ENCODE data around the gene NELL2. TPM values are rescaled to one million over a fixed set of nuclear protein-coding genes. Genes with fewer than 3 reads are reported as not detected.
"Not testable (repeated sequence)": the region's sequence is repeated elsewhere in the genome, so short reads cannot be mapped to it uniquely, and the experiment has no call there.

NELL2 gene
- total RNA-seq, 1 donor from 2014 or later = 15.8 TPM

DNA sequence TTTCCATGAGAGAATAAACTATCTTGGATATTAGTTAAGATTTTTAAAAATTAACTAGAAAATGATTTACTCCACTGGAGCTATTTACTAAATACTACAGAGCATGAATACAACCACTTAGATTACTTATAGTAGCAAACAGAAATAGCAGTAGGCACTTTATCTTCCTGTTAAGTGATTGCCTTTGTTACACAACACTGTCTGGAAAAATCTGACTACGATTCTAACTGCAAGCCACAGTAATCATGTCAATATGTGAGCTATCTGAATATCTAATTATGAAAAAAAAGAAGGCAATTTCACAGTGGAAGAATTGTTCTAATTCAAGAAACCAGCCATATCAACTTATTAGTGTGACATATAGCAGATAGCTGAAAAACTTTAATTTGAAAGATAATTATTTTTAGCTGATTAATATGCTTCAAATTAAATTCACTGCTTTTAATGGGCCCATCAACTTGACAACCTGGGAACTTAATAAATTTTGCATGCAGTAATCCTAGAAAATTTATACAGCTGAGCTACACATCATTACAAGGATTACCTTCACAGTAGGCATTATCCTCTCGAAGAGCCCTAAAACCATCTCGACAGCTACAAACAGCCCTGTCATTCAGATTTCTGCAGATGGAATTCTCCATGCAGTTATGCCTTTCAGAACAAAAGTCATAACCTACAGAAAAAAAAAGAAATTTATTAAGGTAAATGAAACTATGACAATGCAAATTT, 172.8 kb downstream of the NELL2 start:
- intact Hi-C loops (cut with micrococcal nuclease) = no loop called here

DNA sequence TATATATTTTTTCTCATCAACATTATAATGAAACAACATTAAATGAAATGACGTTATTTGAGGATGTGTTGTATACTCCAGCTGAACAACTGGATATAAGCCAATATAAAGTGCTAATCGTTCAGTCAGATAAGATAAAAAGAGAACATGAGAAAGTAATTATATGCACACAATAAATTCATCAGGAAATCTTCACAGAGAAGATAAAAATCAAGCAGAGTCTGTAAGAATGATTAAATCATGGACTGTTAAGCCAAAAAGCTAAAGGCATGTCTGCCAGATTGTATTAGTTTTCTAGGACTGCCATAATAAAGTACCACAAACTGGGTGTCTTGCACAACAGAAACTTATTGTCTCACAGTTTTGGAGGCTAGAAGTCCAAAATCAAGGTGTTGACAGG, 178.6 kb downstream of the NELL2 start:
- intact Hi-C loops (cut with micrococcal nuclease) = no loop called here

GRCh38 chr12:44696542-44696941, 179.6 kb downstream of the NELL2 start:
- intact Hi-C loops (cut with micrococcal nuclease) = no loop called here

- intact Hi-C loops (cut with micrococcal nuclease) = no loop called here
Measured at GRCh38 chr12:44694017-44694416, 182.1 kb downstream of the NELL2 start.

- intact Hi-C loops (cut with micrococcal nuclease) = no loop called here
Measured at GRCh38 chr12:44689587-44689986, 186.5 kb downstream of the NELL2 start.

DNA sequence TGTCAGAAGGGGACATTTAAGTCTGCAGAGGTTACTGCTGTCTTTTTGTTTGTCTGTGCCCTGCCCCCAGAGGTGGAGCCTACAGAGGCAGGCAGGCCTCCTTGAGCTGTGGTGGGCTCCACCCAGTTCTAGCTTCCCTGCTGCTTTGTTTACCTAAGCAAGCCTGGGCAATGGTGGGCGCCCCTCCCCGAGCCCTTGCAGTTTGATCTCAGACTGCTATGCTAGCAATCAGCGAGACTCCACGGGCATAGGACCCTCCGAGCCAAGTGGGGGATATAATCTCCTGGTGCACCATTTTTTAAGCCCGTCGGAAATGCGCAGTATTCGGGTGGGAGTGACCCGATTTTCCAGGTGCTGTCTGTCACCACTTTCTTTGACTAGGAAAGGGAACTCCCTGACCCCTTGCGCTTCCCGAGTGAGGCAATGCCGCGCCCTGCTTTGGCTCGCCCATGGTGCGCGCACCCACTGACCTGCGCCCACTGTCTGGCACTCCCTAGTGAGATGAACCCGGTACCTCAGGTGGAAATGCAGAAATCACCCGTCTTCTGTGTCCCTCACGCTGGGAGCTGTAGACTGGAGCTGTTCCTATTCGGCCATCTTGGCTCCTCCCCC, 189.2 kb downstream of the NELL2 start:
- intact Hi-C loops (cut with micrococcal nuclease) = not testable (repeated sequence)

GRCh38 chr12:44677724-44678123, 198.4 kb downstream of the NELL2 start:
- intact Hi-C loops (cut with micrococcal nuclease) = no loop called here

- intact Hi-C loops (cut with micrococcal nuclease) = no loop called here
Measured at GRCh38 chr12:44674875-44675274, 201.2 kb downstream of the NELL2 start.

- intact Hi-C loops (cut with micrococcal nuclease) = no loop called here
Measured at GRCh38 chr12:44673811-44674210, 202.3 kb downstream of the NELL2 start.

GRCh38 chr12:44672042-44672441, 204.1 kb downstream of the NELL2 start:
- intact Hi-C loops (cut with micrococcal nuclease) = no loop called here

DNA sequence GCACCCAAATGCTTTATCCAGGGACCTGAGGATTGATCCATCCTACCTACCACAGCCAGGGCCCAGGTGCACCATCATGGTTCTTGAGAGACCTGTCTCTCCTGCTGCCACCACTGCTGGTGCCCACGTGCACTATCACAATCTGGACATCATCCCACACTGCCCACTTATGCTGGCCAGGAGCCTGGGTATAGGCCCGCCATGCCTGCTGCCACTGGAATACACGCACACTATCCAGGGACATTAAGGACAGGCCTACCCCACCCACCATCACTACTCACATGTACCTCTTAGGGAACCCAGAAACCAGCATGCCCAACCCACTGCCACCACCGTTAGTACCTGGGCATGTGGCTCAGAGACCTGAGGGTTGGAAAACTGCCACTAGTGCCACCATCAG, 207.7 kb downstream of the NELL2 start:
- intact Hi-C loops (cut with micrococcal nuclease) = no loop called here

DNA sequence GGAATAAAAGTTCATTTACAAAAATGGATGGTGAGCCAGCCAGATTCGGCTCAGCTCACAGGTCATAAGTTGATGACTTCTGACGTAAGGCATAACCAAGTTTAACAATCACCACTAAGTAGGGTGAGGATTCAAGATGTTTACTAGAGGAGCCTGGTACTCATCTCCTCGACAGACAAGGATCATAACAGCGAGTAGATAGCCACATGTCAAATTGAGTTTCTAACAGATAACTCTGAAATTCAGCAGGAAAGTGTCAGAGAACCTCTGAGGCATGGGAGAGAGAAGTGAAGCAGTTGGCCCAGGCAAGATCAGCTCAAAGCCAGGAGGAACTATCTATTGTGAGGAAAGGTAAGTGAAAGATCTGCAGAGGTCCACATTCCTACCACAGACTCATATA, 208.7 kb downstream of the NELL2 start:
- intact Hi-C loops (cut with micrococcal nuclease) = no loop called here

GRCh38 chr12:44663291-44663690, 212.8 kb downstream of the NELL2 start:
- intact Hi-C loops (cut with micrococcal nuclease) = no loop called here

DNA sequence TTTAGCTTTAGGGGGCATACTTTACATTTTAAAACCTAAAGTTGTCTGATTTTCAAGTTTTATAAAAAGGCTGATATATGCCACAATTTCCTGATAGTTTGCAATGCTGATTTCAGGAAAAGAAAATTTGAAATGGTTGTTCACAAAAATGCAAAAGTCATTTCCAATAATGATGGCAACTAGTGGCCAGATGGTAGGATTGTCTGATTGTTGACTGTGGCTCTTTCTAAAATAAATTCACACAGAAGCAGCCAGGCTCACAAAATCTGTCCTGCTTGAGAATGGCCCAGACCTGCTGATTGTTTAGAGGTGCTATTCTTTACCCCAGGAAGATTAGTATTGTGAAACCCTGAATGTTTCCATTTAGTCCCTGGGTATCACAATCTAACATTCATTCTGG, 220.3 kb downstream of the NELL2 start:
- intact Hi-C loops (cut with micrococcal nuclease) = no loop called here

DNA sequence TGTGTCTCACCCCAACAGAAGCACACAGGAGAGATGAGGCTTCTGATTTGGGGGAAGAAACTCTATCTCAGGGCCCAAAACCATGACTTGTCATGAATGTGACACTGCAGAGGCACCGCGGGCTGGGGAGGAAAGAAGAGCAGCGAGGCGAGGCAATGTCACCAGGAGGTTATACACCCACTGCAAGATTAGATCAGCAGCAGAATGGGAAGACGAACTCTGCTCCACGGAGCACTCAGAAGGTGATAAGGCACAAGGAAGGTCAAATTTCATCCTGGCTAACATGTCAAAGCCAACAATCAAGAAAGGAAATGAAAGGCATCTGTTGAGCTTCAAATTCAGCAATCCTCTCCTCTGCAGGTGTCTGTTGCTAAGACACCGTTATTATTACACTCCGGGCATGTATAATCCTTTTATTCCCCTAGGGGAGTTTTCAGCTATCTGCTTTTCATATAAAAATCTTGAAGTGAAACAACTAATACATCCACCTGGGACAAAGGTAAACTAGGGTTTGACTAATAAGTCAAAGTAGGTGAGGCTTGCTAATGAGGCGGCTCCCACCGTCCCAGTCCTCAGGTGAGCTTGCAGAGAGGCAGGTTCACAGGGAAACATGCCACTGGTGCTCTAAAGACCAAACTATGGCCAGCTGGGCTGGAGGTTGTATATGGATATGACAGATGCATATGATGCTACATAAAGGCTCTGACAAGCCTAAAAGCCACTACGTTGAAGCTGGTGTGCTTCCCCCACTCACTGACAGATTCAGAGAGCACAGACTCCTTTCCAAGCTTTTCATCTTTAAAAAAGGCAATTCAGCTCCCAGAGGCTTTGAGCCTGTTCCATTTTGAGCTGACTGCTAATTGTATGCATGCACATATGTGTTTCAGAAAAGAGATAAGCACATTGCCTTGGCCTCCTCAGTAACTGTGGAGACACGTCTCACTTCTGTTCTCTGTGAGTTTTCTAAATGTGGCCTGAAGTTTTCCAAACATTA, 221.2 kb downstream of the NELL2 start:
- intact Hi-C loops (cut with micrococcal nuclease) = no loop called here

GRCh38 chr12:44653861-44654527, 222.1 kb downstream of the NELL2 start:
- intact Hi-C loops (cut with micrococcal nuclease) = no loop called here

DNA sequence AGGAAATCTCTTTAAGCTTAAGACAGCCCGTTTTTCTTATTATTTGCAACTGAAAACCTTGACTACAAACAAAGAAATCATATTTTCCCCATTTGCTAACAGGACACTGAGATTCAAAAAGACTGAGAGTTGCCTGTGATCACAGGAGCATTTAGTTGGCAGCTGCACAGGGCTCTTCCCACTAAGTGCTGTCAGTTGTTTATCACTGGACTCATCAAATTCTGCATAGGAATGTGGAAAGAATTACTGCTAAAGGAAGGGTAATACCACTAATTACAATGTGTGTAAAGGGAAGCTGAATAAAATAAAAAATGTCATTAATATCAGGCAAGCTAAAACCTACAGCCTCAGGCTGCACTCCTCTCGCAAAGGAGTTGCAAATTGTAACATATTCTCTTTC, 226.4 kb downstream of the NELL2 start:
- intact Hi-C loops (cut with micrococcal nuclease) = no loop called here

- intact Hi-C loops (cut with micrococcal nuclease) = no loop called here
Measured at GRCh38 chr12:44647917-44648690, 228.0 kb downstream of the NELL2 start.

- intact Hi-C loops (cut with micrococcal nuclease) = no loop called here
Measured at GRCh38 chr12:44640427-44641190, 235.5 kb downstream of the NELL2 start.

DNA sequence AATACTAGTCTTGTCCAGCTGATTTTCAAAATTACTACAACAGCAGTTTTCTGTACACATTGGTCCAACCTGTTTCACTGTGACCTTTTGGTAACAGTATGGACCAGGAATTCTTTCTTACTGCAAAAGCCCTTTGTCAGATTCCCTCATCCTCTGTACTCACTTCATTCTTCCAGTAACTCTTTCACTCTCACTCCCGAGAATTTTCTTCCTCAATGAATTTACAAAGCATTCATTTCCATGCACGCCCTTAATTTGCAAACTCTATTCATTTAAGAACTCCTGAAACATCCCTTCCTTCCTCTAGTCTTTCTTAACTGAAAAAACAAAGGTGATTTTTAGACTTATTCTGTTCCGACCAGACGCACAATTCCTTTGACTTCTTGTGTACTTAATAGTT, 238.2 kb downstream of the NELL2 start:
- intact Hi-C loops (cut with micrococcal nuclease) = no loop called here

Measured in T-helper 2 cell treated with Interferon-gamma antibody and Interleukin-4, amounts not matched to agents 100 ng/mL and 5 ng/mL, for 36 hours (primary cell).